ENCODE results near the gene LRRC9.
A peak's percentile ranks its signal among the peaks of the same experiment; 100 is the strongest.
"Not testable (repeated sequence)": the region's sequence is repeated elsewhere in the genome, so short reads cannot be mapped to it uniquely, and the experiment has no call there.

The LRRC9 gene

GRCh38 chr14:60021619-60022018 lies 101.7 kb downstream of the LRRC9 start:
- in situ Hi-C loops (cut with HindIII; ENCODE audit: low pct_unique_long_range_greater_than_20kb, low sequenced_read_pairs), result no loop called here
- TF ChIP-seq JUND (IDR thresholded peaks at IDR 0.05; ENCODE audit: low read depth), result no peak
- DNase-seq (ENCODE audit: low read depth in 1 of 2, low spot score in 1 of 2), result no peak

- TF ChIP-seq JUND (IDR thresholded peaks at IDR 0.05; ENCODE audit: low read depth), result no peak
- no peak for DNase-seq (ENCODE audit: low read depth in 1 of 2, low spot score in 1 of 2)
- in situ Hi-C loops (cut with HindIII; ENCODE audit: low pct_unique_long_range_greater_than_20kb, low sequenced_read_pairs), result no loop called here
Observed at GRCh38 chr14:60025571-60025970, 105.6 kb downstream of the LRRC9 start.

GRCh38 chr14:60035177-60035576 lies 115.2 kb downstream of the LRRC9 start:
- DNase-seq (ENCODE audit: low read depth in 1 of 2, low spot score in 1 of 2), result no peak

GRCh38 chr14:60047976-60048375 lies 128.0 kb downstream of the LRRC9 start:
- DNase-seq (ENCODE audit: low read depth in 1 of 2, low spot score in 1 of 2); in situ Hi-C loops (cut with HindIII; ENCODE audit: low pct_unique_long_range_greater_than_20kb, low sequenced_read_pairs): not testable (repeated sequence)

More at GRCh38 chr14:60035177-60035576, 115.2 kb downstream of the LRRC9 start:
- TF ChIP-seq JUND (IDR thresholded peaks at IDR 0.05; ENCODE audit: low read depth), result no peak
- in situ Hi-C loops (cut with HindIII; ENCODE audit: low pct_unique_long_range_greater_than_20kb, low sequenced_read_pairs), result no loop called here

DNA sequence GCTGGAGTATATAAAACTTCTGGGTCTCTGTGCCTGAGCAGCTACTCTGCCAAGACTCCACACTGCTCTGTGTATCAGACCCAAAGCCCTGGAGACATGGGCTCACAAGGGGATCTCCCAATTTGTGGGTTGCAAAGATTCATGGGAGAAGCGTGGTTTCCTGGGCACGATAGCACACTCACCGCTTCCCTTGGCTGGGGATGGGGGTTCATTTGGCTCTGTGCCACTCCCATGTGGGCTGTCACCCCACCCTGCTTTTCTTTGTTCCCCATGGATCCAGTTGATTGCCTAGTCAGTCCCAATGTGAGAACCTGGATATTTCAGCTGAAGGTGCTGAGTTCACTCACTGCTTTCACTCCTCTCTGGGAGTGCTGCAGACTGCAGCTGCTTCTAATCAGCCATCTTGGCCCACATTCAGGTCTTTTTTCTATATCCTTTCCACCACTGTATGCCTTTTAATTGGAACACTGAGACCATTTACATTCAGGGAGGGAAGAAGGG lies 131.8 kb downstream of the LRRC9 start:
- in situ Hi-C loops (cut with HindIII; ENCODE audit: low pct_unique_long_range_greater_than_20kb, low sequenced_read_pairs), result no loop called here
- DNase-seq (ENCODE audit: low read depth in 1 of 2, low spot score in 1 of 2), result no peak
- TF ChIP-seq JUND (IDR thresholded peaks at IDR 0.05; ENCODE audit: low read depth), result no peak

DNA sequence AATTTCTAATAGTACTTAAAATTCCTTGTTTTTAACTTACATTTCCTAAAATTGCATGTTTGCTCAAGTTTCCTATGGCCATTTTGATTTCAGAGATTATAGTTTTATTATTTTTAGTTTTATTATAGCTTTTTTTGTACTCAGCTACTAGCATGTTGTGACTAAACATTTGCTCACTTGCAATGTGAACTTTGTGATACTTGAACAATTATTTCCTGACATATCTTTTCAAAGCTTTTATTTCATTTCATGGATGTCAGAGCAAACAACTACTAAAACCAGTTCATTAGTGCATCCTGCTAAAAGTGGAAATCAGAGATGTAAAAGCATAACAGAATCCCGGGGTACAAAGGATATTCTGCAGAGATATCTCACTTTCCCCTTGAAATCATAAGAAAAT lies 138.1 kb downstream of the LRRC9 start:
- DNase-seq (ENCODE audit: low read depth in 1 of 2, low spot score in 1 of 2), result no peak
- in situ Hi-C loops (cut with HindIII; ENCODE audit: low pct_unique_long_range_greater_than_20kb, low sequenced_read_pairs), result no loop called here
- TF ChIP-seq JUND (IDR thresholded peaks at IDR 0.05; ENCODE audit: low read depth), result no peak

- TF ChIP-seq JUND (IDR thresholded peaks at IDR 0.05; ENCODE audit: low read depth), result no peak
- no peak for DNase-seq (ENCODE audit: low read depth in 1 of 2, low spot score in 1 of 2)
- in situ Hi-C loops (cut with HindIII; ENCODE audit: low pct_unique_long_range_greater_than_20kb, low sequenced_read_pairs), result no loop called here
Observed at GRCh38 chr14:60061371-60061770, 141.4 kb downstream of the LRRC9 start.

DNA sequence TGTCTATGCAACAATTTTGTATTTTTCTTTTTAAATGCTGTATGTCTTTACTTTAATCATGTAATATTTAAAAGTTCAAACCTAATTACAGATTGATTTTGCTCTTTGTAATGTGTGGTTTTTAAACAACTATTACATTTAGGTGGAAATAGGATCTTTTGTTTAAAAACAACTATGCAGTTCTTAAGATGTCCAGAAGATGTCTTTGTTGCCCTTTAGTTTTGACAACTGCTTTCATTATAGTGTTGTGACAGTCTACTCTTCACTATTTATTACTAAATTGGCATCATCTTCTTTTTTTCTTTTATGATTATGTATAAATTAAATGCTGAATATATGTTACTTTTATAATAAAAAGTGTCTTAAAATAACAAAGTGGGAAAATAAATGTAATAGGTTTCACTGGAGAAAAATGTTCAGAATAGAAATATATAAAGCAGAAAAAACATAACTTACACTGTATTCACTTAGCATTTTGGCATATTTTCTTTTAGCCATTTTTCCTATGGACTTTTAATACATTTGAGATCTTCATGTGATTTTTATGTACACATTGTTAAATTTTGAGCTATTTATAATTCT lies 144.6 kb downstream of the LRRC9 start:
- peak; percentile 22 to 49 for DNase-seq (ENCODE audit: low read depth in 1 of 2, low spot score in 1 of 2)
- in situ Hi-C loops (cut with HindIII; ENCODE audit: low pct_unique_long_range_greater_than_20kb, low sequenced_read_pairs), result no loop called here
- TF ChIP-seq JUND (IDR thresholded peaks at IDR 0.05; ENCODE audit: low read depth), result no peak

DNA sequence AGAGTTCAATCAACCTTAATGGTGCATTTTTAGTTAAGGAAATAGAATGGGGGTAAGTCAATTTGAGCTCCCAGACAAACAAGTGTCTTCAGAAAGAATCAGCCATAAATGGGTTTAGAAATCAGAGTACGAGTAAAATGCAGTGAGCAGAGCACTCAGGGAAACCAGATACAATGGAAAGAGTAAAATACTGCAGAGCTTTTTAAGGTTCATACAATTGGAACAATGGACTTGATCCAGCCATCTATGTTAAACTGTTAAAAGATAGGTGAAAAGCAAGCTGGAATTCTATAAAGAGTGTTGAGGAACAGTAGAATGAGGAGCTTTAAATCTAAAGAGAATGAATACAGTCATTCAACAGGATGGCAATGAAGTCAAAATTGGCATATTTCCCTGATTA lies 147.9 kb downstream of the LRRC9 start:
- DNase-seq (ENCODE audit: low read depth in 1 of 2, low spot score in 1 of 2), result no peak
- no peak for TF ChIP-seq JUND (IDR thresholded peaks at IDR 0.05; ENCODE audit: low read depth)
- in situ Hi-C loops (cut with HindIII; ENCODE audit: low pct_unique_long_range_greater_than_20kb, low sequenced_read_pairs), result no loop called here

GRCh38 chr14:60079723-60080122 lies 159.8 kb downstream of the LRRC9 start:
- no peak for TF ChIP-seq JUND (IDR thresholded peaks at IDR 0.05; ENCODE audit: low read depth)
- DNase-seq (ENCODE audit: low read depth in 1 of 2, low spot score in 1 of 2), result no peak
- in situ Hi-C loops (cut with HindIII; ENCODE audit: low pct_unique_long_range_greater_than_20kb, low sequenced_read_pairs), result no loop called here

- in situ Hi-C loops (cut with HindIII; ENCODE audit: low pct_unique_long_range_greater_than_20kb, low sequenced_read_pairs), result no loop called here
- TF ChIP-seq JUND (IDR thresholded peaks at IDR 0.05; ENCODE audit: low read depth), result no peak
- DNase-seq (ENCODE audit: low read depth in 1 of 2, low spot score in 1 of 2), result no peak
Observed at GRCh38 chr14:60085085-60085484, 165.1 kb downstream of the LRRC9 start.

GRCh38 chr14:60085693-60086092 lies 165.7 kb downstream of the LRRC9 start:
- no peak for DNase-seq (ENCODE audit: low read depth in 1 of 2, low spot score in 1 of 2)
- no peak for TF ChIP-seq JUND (IDR thresholded peaks at IDR 0.05; ENCODE audit: low read depth)
- in situ Hi-C loops (cut with HindIII; ENCODE audit: low pct_unique_long_range_greater_than_20kb, low sequenced_read_pairs), result no loop called here

- no peak for TF ChIP-seq JUND (IDR thresholded peaks at IDR 0.05; ENCODE audit: low read depth)
- no peak for DNase-seq (ENCODE audit: low read depth in 1 of 2, low spot score in 1 of 2)
- in situ Hi-C loops (cut with HindIII; ENCODE audit: low pct_unique_long_range_greater_than_20kb, low sequenced_read_pairs), result no loop called here
Observed at GRCh38 chr14:60087668-60088067, 167.7 kb downstream of the LRRC9 start.

DNA sequence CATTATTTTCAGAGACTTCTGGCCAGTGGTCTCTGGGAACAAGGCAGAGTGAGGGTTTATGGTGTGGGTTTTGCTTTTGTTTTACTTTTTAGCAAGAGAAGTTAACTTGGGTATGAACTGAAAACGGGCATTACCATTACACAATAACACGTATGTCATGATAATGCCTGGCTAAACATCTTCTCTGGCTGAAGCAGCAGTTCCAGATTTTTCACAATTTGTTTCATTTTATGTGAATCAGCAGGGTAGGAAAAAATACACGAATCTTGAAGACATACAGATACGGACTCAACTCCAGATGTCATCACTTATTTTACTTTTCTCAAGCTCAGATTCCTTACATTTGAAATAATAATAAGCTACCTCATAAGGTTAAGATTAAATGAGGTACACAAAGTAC lies 169.3 kb downstream of the LRRC9 start:
- no peak for DNase-seq (ENCODE audit: low read depth in 1 of 2, low spot score in 1 of 2)
- in situ Hi-C loops (cut with HindIII; ENCODE audit: low pct_unique_long_range_greater_than_20kb, low sequenced_read_pairs), result no loop called here
- TF ChIP-seq JUND (IDR thresholded peaks at IDR 0.05; ENCODE audit: low read depth), result no peak

Data from T47D (cell line).